ENCODE data around the gene DNAH11. TPM values are rescaled to one million over a fixed set of nuclear protein-coding genes. Genes with fewer than 3 reads are reported as not detected.

Gene DNAH11
- total and polyA plus RNA-seq, 2 of the 4 experiments (the other 2 are of a cell fraction), result not detected

DNA sequence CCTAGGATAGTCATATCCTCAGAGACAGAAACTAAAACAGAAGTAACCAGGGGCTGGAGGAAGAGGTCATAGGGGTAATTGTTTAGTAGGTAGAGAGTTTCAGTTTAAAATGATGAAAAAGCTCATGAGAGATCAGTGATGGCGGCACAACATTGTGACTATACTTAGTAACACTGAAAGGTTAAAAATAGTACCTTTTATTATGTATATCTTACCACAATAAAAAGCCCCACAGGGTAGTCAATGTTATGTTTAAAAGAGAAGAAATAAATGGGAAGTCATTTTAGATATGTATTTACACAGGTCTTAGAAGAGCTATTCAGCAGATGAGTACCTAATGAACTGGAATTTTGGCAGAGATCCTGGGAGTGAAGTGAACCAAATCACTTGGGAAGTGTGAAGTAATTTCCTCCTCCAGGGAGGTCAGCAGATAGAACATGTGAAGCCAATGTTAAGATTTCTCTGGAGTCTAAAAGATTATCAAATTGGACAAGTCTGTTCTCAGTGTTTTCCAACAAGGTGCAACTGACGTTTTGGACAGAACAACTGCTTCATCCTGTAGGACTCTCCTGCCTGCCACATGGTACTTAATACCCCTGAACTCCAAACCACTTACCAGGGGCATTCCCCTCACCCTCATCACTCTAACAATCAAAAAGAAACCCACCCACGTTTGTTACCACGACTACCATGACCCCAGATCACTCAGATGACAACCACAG, 396.5 kb downstream of the DNAH11 start:
- in situ Hi-C loops (cut with MboI; ENCODE audit: low sequenced_read_pairs) (no loop called here), intact Hi-C loops (cut with micrococcal nuclease) (loop anchor here (5.0 kb wide), 1 partner anchor 943 kb away; no protein-coding TSS in a partner anchor), dilution Hi-C loops (cut with HindIII; ENCODE audit: low sequenced_read_pairs, unreplicated experiment) (no loop called here)
- H3K27ac ChIP-seq (ENCODE audit: insufficient read depth, low read length), result no peak overlapping the region
- H3K9ac ChIP-seq (ENCODE audit: low read depth, low read length), result no peak overlapping the region
- H2AK5ac ChIP-seq (ENCODE audit: low read depth, low read length), result no peak overlapping the region
- POLR2A ChIA-PET (ENCODE audit: unreplicated experiment), result no interaction called here
- no TSS peak for BruUV-seq (replicated peaks)
- H2BK120ac ChIP-seq (ENCODE audit: low read depth, low read length), result no peak overlapping the region
- peaks cover 5% of the 10 kb centered on the region for H3K4me1 ChIP-seq (ENCODE audit: control insufficient read depth, insufficient read depth, low read length)
- H4K8ac ChIP-seq (ENCODE audit: low read depth in 2 of 2, low read length in 2 of 2), result no peak overlapping the region
- H3K9me1 ChIP-seq (ENCODE audit: insufficient read depth, low read length), result no peaks in the 10 kb centered on the region; the same call in 1 of the 2 replicates
- 0 out of 2 replicates have a peak, but pooled peaks cover 2% of the 10 kb centered on the region for H3K36me3 ChIP-seq (ENCODE audit: control insufficient read depth, insufficient read depth, low read length)
- no peak for DNase-seq
- H3K23ac ChIP-seq (ENCODE audit: low read depth, low read length), result no peak overlapping the region
- CTCF ChIA-PET, result interaction anchor here (0.5 kb wide), 1 partner anchor 9 kb away, joined by 6 read pairs; no protein-coding TSS in a partner anchor
- no peak overlapping the region for H4K5ac ChIP-seq (ENCODE audit: low read depth, low read length)
- no peaks in the 10 kb centered on the region for H3K27me3 ChIP-seq (ENCODE audit: control insufficient read depth, insufficient read depth, low read length)
- TF ChIP-seq, protein P1, sequence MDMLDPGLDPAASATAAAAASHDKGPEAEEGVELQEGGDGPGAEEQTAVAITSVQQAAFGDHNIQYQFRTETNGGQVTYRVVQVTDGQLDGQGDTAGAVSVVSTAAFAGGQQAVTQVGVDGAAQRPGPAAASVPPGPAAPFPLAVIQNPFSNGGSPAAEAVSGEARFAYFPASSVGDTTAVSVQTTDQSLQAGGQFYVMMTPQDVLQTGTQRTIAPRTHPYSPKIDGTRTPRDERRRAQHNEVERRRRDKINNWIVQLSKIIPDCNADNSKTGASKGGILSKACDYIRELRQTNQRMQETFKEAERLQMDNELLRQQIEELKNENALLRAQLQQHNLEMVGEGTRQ (IDR thresholded peaks at IDR 0.05; ENCODE audit: low read depth, low read length), result no peak
- no peak overlapping the region for H2AK9ac ChIP-seq (replicated peaks; ENCODE audit: low read depth, low read length, poor library complexity)
- no peak overlapping the region for H2BK20ac ChIP-seq (ENCODE audit: low read depth, low read length)
- no peak overlapping the region for H3K56ac ChIP-seq (ENCODE audit: extremely low read depth, insufficient read depth, low read length)
- H3K4me2 ChIP-seq (ENCODE audit: low read depth, low read length), result no peak overlapping the region
- H4K20me1 ChIP-seq (ENCODE audit: insufficient read depth, low read length), result no peaks in the 10 kb centered on the region; the same call in 1 of the 2 replicates
- H3K4ac ChIP-seq (ENCODE audit: low read depth, low read length), result no peak overlapping the region
- no peak overlapping the region for H2BK5ac ChIP-seq (ENCODE audit: low read depth, low read length, poor library complexity, severe bottlenecking)
- H3K14ac ChIP-seq (replicated peaks; ENCODE audit: low read depth, low read length), result no peak overlapping the region
- no peak overlapping the region for H2BK15ac ChIP-seq (ENCODE audit: low read depth, low read length)
- WGBS, 2 experiments (ENCODE audit: extremely low coverage in 2 of 2, insufficient read length in 1 of 2), result 100% methylated on average over 1 of the region's 4 CpGs; no CpG with 5 or more reads in 1 of the 2 experiments
- H4K91ac ChIP-seq (ENCODE audit: insufficient read depth, low read depth, low read length), result no peak overlapping the region
- H3K9me3 ChIP-seq (ENCODE audit: control insufficient read depth, insufficient read depth, low read length), result no peaks in the 10 kb centered on the region
- H3K18ac ChIP-seq (ENCODE audit: low read depth, low read length), result no peak overlapping the region
- H3K4me3 ChIP-seq (ENCODE audit: insufficient read depth, low read depth, low read length), result no peak overlapping the region
- peaks cover 17 to 19% of the 10 kb centered on the region in 2 experiments for H3K79me1 ChIP-seq (ENCODE audit: low read depth in 1 of 2, low read length in 2 of 2)
- H2AFZ ChIP-seq (replicated peaks; ENCODE audit: low read length, poor library complexity), result no peak overlapping the region
- ATAC-seq (ENCODE audit: low read depth), result no peak

All from IMR-90 (cell line).